ENCODE data around the gene GJA9. TPM values are rescaled to one million over a fixed set of nuclear protein-coding genes. Genes with fewer than 3 reads are reported as not detected.

Gene GJA9
- total RNA-seq, 1 experiment from 2014 or later = 0.10 TPM

DNA sequence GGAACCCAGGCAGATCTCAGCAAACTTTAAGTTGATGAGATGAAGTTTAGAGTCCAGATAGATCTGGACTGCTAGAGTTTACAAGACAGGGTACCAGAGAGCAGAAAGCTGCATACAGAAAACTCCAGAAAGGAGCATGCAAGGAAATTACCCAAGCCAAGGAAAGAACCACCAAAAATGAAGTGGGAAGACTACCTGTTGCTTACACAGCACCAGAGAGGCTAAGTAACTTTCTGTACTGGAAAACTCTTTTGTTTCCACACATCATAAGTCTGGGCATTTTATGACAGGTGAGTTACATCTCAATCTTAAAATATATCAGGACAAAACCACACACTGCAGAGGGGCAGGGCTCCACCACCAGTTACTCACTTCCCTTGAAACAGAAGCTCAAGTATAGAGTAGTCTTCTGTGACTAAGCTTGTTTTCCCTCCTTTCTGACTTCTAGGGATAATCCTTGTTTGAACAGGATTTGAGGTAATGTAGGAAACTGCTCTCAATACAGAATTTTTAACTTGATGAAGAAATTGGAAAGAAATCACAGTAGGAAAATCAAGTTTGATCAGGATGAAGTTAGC lies 17.4 kb upstream of the GJA9 start:
- no peaks in the 10 kb centered on the region for H3K9me3 ChIP-seq (ENCODE audit: control insufficient read depth, insufficient read depth, low read depth, low read length)
- BruUV-seq (replicated peaks) = no TSS peak
- POLR2A ChIA-PET = no interaction called here
- intact Hi-C loops (cut with micrococcal nuclease; ENCODE audit: unreplicated experiment) = no loop called here
- H3K4me3 ChIP-seq (ENCODE audit: low read depth in 2 of 2, low read length in 2 of 2) = no peak overlapping the region
- H3K27me3 ChIP-seq (ENCODE audit: control insufficient read depth, insufficient read depth, low read length) = no peaks in the 10 kb centered on the region
- CTCF ChIA-PET = no interaction called here
- in situ Hi-C loops (cut with HindIII; ENCODE audit: low pct_unique_long_range_greater_than_20kb, low sequenced_read_pairs) = no loop called here
- no peak for TF ChIP-seq SIN3A (IDR thresholded peaks at IDR 0.05; ENCODE audit: borderline replicate concordance, insufficient read depth, low read depth, low read length)
- TF ChIP-seq, protein P1, sequence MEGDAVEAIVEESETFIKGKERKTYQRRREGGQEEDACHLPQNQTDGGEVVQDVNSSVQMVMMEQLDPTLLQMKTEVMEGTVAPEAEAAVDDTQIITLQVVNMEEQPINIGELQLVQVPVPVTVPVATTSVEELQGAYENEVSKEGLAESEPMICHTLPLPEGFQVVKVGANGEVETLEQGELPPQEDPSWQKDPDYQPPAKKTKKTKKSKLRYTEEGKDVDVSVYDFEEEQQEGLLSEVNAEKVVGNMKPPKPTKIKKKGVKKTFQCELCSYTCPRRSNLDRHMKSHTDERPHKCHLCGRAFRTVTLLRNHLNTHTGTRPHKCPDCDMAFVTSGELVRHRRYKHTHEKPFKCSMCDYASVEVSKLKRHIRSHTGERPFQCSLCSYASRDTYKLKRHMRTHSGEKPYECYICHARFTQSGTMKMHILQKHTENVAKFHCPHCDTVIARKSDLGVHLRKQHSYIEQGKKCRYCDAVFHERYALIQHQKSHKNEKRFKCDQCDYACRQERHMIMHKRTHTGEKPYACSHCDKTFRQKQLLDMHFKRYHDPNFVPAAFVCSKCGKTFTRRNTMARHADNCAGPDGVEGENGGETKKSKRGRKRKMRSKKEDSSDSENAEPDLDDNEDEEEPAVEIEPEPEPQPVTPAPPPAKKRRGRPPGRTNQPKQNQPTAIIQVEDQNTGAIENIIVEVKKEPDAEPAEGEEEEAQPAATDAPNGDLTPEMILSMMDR (IDR thresholded peaks at IDR 0.05) = no peak
- no peak for TF ChIP-seq TCF7L2 (IDR thresholded peaks at IDR 0.05; ENCODE audit: low read depth, low read length)
- no peak for TF ChIP-seq POLR2AphosphoS5 (IDR thresholded peaks at IDR 0.05; ENCODE audit: low read depth, low read length)
- TF ChIP-seq, protein P2, sequence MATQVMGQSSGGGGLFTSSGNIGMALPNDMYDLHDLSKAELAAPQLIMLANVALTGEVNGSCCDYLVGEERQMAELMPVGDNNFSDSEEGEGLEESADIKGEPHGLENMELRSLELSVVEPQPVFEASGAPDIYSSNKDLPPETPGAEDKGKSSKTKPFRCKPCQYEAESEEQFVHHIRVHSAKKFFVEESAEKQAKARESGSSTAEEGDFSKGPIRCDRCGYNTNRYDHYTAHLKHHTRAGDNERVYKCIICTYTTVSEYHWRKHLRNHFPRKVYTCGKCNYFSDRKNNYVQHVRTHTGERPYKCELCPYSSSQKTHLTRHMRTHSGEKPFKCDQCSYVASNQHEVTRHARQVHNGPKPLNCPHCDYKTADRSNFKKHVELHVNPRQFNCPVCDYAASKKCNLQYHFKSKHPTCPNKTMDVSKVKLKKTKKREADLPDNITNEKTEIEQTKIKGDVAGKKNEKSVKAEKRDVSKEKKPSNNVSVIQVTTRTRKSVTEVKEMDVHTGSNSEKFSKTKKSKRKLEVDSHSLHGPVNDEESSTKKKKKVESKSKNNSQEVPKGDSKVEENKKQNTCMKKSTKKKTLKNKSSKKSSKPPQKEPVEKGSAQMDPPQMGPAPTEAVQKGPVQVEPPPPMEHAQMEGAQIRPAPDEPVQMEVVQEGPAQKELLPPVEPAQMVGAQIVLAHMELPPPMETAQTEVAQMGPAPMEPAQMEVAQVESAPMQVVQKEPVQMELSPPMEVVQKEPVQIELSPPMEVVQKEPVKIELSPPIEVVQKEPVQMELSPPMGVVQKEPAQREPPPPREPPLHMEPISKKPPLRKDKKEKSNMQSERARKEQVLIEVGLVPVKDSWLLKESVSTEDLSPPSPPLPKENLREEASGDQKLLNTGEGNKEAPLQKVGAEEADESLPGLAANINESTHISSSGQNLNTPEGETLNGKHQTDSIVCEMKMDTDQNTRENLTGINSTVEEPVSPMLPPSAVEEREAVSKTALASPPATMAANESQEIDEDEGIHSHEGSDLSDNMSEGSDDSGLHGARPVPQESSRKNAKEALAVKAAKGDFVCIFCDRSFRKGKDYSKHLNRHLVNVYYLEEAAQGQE (IDR thresholded peaks at IDR 0.05; ENCODE audit: insufficient read depth in 1 of 2, low read depth in 2 of 2, low read length in 1 of 2) = no peak
- ATAC-seq = no peak
- no peaks in the 10 kb centered on the region for H3K4me1 ChIP-seq (ENCODE audit: control insufficient read depth, insufficient read depth, low read length)
- no peak overlapping the region for H3K27ac ChIP-seq (ENCODE audit: low read length)
- no peaks in the 10 kb centered on the region for H3K36me3 ChIP-seq (ENCODE audit: control insufficient read depth, insufficient read depth, low read length)
- no peak for DNase-seq (ENCODE audit: low read depth, low spot score)

DNA sequence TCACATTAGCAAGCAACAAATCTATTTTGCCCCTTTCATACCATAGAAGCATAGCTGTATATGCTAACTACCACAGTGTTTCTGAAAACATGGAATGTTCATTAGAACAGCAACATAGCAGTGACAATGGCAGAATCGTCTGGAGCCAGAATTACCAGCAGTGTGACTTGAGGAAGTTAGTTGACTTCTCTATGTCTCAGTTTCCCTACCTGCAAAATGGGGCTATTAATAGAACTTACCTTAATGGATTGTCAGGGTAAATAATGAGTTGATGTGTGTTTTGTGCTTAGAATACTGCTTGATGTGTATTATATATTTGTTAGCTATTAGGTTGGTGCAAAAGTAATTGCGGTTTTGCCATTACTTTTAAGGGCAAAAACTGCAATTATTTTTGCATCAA lies 14.8 kb upstream of the GJA9 start:
- H3K36me3 ChIP-seq (ENCODE audit: control insufficient read depth, insufficient read depth, low read length) = no peaks in the 10 kb centered on the region
- no peaks in the 10 kb centered on the region for H3K27me3 ChIP-seq (ENCODE audit: control insufficient read depth, insufficient read depth, low read length)
- ChIA-PET POLR2A (no interaction called here), CTCF (no interaction called here)
- no TSS peak for BruUV-seq (replicated peaks)
- H3K9me3 ChIP-seq (ENCODE audit: control insufficient read depth, insufficient read depth, low read depth, low read length) = no peaks in the 10 kb centered on the region
- H3K4me3 ChIP-seq (ENCODE audit: low read depth in 2 of 2, low read length in 2 of 2) = no peak overlapping the region
- in situ Hi-C loops (cut with HindIII; ENCODE audit: low pct_unique_long_range_greater_than_20kb, low sequenced_read_pairs) = no loop called here
- H3K4me1 ChIP-seq (ENCODE audit: control insufficient read depth, insufficient read depth, low read length) = no peaks in the 10 kb centered on the region
- no peak for DNase-seq (ENCODE audit: low read depth, low spot score)
- no peak for ATAC-seq
- TF ChIP-seq, protein P1 (IDR thresholded peaks at IDR 0.05) = no peak
- TF ChIP-seq, protein P2 (IDR thresholded peaks at IDR 0.05; ENCODE audit: insufficient read depth in 1 of 2, low read depth in 2 of 2, low read length in 1 of 2) = no peak
- no peak for TF ChIP-seq POLR2AphosphoS5 (IDR thresholded peaks at IDR 0.05; ENCODE audit: low read depth, low read length)
- H3K27ac ChIP-seq (ENCODE audit: low read length) = no peak overlapping the region
- intact Hi-C loops (cut with micrococcal nuclease; ENCODE audit: unreplicated experiment) = no loop called here

All from Panc1 (cell line).